Measurements from ENCODE around the gene PTPRK. TPM values are rescaled to one million over a fixed set of nuclear protein-coding genes. Genes with fewer than 3 reads are reported as not detected.

Gene PTPRK
- total and polyA plus RNA-seq, 2 donors (not counting 1 experiment from before 2014, with no cell fraction given) = 16.2 to 18.7 TPM

DNA sequence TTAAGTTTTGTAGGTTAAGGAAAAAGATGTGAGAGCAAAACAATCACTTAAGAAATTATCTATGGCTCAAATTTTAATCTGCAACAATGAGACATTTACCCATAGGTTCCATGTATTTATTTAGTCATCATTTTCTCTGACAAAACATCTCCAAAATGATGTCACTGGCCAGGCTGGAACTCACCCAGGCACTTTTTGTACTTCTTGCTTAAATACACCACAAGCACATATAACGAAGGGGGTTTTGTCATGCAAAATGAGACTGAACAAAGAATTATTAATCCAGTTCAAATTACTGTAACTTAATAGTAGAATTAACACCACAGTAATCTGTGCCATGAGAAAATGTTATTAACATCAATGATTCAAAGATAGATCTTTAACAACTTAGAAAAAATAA, 200.5 kb downstream of the PTPRK start:
- POLR2A ChIA-PET = no interaction called here
- no peak overlapping the region for H3K4me3 ChIP-seq (ENCODE audit: control extremely low read depth in 1 of 5, extremely low read depth in 1 of 5, insufficient read depth in 1 of 5, low read depth in 2 of 5, low read length in 4 of 5)
- Mint-ChIP-seq H3K4me1 (no peaks in the 10 kb centered on the region), H3K4me3 (no peak overlapping the region), H3K27ac (no peak overlapping the region), H3K27me3 (no peaks in the 10 kb centered on the region), H3K9me3 (ENCODE audit: insufficient read depth) (no peaks in the 10 kb centered on the region)
- H3K9me3 ChIP-seq (ENCODE audit: control extremely low read depth in 1 of 3, control insufficient read depth in 2 of 3, insufficient read depth in 1 of 3, low read length in 2 of 3) = no peaks in the 10 kb centered on the region
- no peak overlapping the region for H3K4me2 ChIP-seq (replicated peaks; ENCODE audit: low read depth, low read length, poor library complexity, severe bottlenecking)
- ATAC-seq (ENCODE audit: low read depth) = no peak
- H4K20me1 ChIP-seq (ENCODE audit: control insufficient read depth, insufficient read depth, low read length, poor library complexity, severe bottlenecking) = no peaks in the 10 kb centered on the region
- TF ChIP-seq EZH2 (IDR thresholded peaks at IDR 0.05; ENCODE audit: borderline replicate concordance, insufficient read depth, low read depth, low read length, poor library complexity, severe bottlenecking) = no peak
- TF ChIP-seq, protein P1, sequence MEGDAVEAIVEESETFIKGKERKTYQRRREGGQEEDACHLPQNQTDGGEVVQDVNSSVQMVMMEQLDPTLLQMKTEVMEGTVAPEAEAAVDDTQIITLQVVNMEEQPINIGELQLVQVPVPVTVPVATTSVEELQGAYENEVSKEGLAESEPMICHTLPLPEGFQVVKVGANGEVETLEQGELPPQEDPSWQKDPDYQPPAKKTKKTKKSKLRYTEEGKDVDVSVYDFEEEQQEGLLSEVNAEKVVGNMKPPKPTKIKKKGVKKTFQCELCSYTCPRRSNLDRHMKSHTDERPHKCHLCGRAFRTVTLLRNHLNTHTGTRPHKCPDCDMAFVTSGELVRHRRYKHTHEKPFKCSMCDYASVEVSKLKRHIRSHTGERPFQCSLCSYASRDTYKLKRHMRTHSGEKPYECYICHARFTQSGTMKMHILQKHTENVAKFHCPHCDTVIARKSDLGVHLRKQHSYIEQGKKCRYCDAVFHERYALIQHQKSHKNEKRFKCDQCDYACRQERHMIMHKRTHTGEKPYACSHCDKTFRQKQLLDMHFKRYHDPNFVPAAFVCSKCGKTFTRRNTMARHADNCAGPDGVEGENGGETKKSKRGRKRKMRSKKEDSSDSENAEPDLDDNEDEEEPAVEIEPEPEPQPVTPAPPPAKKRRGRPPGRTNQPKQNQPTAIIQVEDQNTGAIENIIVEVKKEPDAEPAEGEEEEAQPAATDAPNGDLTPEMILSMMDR (IDR thresholded peaks at IDR 0.05) = no peak
- H3K27me3 ChIP-seq (replicated peaks in 1 of 4; ENCODE audit: control extremely low read depth in 1 of 4, control insufficient read depth in 3 of 4, insufficient read depth in 4 of 4, low read length in 3 of 4) = no peaks in the 10 kb centered on the region
- DNase-seq = no peak
- H3K27ac ChIP-seq (ENCODE audit: low read length in 2 of 2) = no peak overlapping the region
- no peaks in the 10 kb centered on the region for H3K79me2 ChIP-seq (ENCODE audit: control insufficient read depth, insufficient read depth, low read length)
- H3K36me3 ChIP-seq (replicated peaks in 1 of 2; ENCODE audit: control extremely low read depth in 1 of 2, control insufficient read depth in 1 of 2, extremely low read depth in 1 of 2, insufficient read depth in 2 of 2, low read length in 1 of 2) = no peaks in the 10 kb centered on the region
- no peak overlapping the region for H3K9ac ChIP-seq (ENCODE audit: low read length)
- no CpG with 5 or more reads among the region's 1 CpG for WGBS (ENCODE audit: insufficient coverage)
- intact Hi-C loops (cut with micrococcal nuclease) = no loop called here
- no peaks in the 10 kb centered on the region for H3K4me1 ChIP-seq (ENCODE audit: control insufficient read depth in 2 of 2, insufficient read depth in 2 of 2, low read length in 2 of 2)
- no peak overlapping the region for H2AFZ ChIP-seq (ENCODE audit: insufficient read depth, low read depth, low read length, poor library complexity, severe bottlenecking)
- CTCF ChIA-PET = no interaction called here

DNA sequence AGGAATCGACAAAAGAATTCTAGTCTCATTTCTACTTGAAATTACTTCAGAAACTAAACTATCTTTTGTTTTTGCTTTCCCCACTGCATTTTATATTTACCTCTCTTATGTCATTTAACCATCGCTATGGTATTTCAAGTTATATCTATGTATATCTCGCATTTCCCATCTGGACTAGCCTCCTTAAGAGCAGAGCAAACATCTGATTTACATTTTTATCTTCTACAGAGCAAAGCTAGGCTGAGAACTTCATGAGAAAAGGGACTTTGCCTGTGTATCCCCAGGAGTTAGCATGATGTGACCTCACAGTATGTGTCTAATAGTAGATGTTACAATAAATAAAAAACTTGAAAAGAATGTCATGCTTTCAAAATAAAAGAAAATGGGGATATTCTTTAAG, 201.2 kb downstream of the PTPRK start:
- H3K4me3 ChIP-seq (ENCODE audit: control extremely low read depth in 1 of 5, extremely low read depth in 1 of 5, insufficient read depth in 1 of 5, low read depth in 2 of 5, low read length in 4 of 5) = no peak overlapping the region
- ChIA-PET POLR2A (no interaction called here), CTCF (no interaction called here)
- ATAC-seq (ENCODE audit: low read depth) (no peak), DNase-seq (no peak)
- H3K4me2 ChIP-seq (replicated peaks; ENCODE audit: low read depth, low read length, poor library complexity, severe bottlenecking) = no peak overlapping the region
- no peaks in the 10 kb centered on the region for H3K27me3 ChIP-seq (replicated peaks in 1 of 4; ENCODE audit: control extremely low read depth in 1 of 4, control insufficient read depth in 3 of 4, insufficient read depth in 4 of 4, low read length in 3 of 4)
- no peak overlapping the region for H3K27ac Mint-ChIP-seq
- H3K4me3 Mint-ChIP-seq = no peak overlapping the region
- H4K20me1 ChIP-seq (ENCODE audit: control insufficient read depth, insufficient read depth, low read length, poor library complexity, severe bottlenecking) = no peaks in the 10 kb centered on the region
- H3K4me1 Mint-ChIP-seq = no peaks in the 10 kb centered on the region
- H3K27ac ChIP-seq (ENCODE audit: low read length in 2 of 2) = no peak overlapping the region
- no peaks in the 10 kb centered on the region for H3K9me3 Mint-ChIP-seq (ENCODE audit: insufficient read depth)
- no peaks in the 10 kb centered on the region for H3K27me3 Mint-ChIP-seq
- no peak for TF ChIP-seq EZH2 (IDR thresholded peaks at IDR 0.05; ENCODE audit: borderline replicate concordance, insufficient read depth, low read depth, low read length, poor library complexity, severe bottlenecking)
- no peak overlapping the region for H3K9ac ChIP-seq (ENCODE audit: low read length)
- no peaks in the 10 kb centered on the region for H3K9me3 ChIP-seq (ENCODE audit: control extremely low read depth in 1 of 3, control insufficient read depth in 2 of 3, insufficient read depth in 1 of 3, low read length in 2 of 3)
- intact Hi-C loops (cut with micrococcal nuclease) = no loop called here
- no peaks in the 10 kb centered on the region for H3K4me1 ChIP-seq (ENCODE audit: control insufficient read depth in 2 of 2, insufficient read depth in 2 of 2, low read length in 2 of 2)
- WGBS (ENCODE audit: insufficient coverage) = no CpG with 5 or more reads among the region's 3 CpGs
- no peaks in the 10 kb centered on the region for H3K79me2 ChIP-seq (ENCODE audit: control insufficient read depth, insufficient read depth, low read length)
- no peak overlapping the region for H2AFZ ChIP-seq (ENCODE audit: insufficient read depth, low read depth, low read length, poor library complexity, severe bottlenecking)
- H3K36me3 ChIP-seq (replicated peaks in 1 of 2; ENCODE audit: control extremely low read depth in 1 of 2, control insufficient read depth in 1 of 2, extremely low read depth in 1 of 2, insufficient read depth in 2 of 2, low read length in 1 of 2) = no peaks in the 10 kb centered on the region
